HepG2 (cell line): Measurements from ENCODE around the gene RNASE12. TPM values are rescaled to one million over a fixed set of nuclear protein-coding genes. Genes with fewer than 3 reads are reported as not detected.
"Not testable (repeated sequence)": the region's sequence is repeated elsewhere in the genome, so short reads cannot be mapped to it uniquely, and the experiment has no call there.

ENCODE experiments used
- ATAC-seq: fragments of 200-7000 bp; cut with Tn5 transposase; 3 replicates; pipeline ENCODE4 v1.9.1; 2020; ENCODE audit warnings: mild to moderate bottlenecking, moderate library complexity
- BruUV-seq: library from RNA; stranded (reverse); fragments of 400-500 nt; replicated peaks from 2 replicates; lab custom pipeline; 2021; lab: Mats Ljungman, UMichigan
- CTCF ChIA-PET: fragments of 300-600 bp; formaldehyde crosslinking; extraction: SDS; loops from one replicate; lab custom pipeline; 2021; ENCODE audit warnings: low total read pairs, inconsistent platforms, low intra/inter-chr PET ratio; lab: Yijun Ruan, JAX
- POLR2A ChIA-PET: fragments of 350-600 bp; sonication (Branson Sonifier 250); formaldehyde crosslinking; loops from one replicate; lab custom pipeline; 2020; ENCODE audit warnings: antibody characterized with exemption, inconsistent platforms; lab: Yijun Ruan, JAX
- DNase-seq: peaks from one replicate; pipeline ENCODE4 v3.0.0-alpha.2; 2015; ENCODE audit warnings: low spot score
- FAIRE-seq: peaks from 3 replicates; lab custom pipeline; 2011; peaks lifted over from hg19 to GRCh38; lab: Jason Lieb, UNC
- H2AFZ ChIP-seq: one replicate; pipeline ENCODE4 v1.6.1; 2011; ENCODE audit warnings: low read length, inconsistent platforms
- H3K27ac ChIP-seq: fragments of 300-600 bp; 3 replicates; pipeline ENCODE4 v1.8.0; 2011; ENCODE audit warnings: mixed run types, mild to moderate bottlenecking, mixed read lengths, low read length, inconsistent platforms; ENCODE audit not compliant: insufficient read depth; ENCODE audit errors: extremely low read length
- H3K27me3 ChIP-seq, 2 experiments: fragments of 200-600 bp in 1 of 2; 2 replicates in 1 of 2; 3 replicates in 1 of 2; pipeline versions ENCODE4 v1.6.0 to v1.8.0; 2011; ENCODE audit warnings: low read length in 2 of 2, mild to moderate bottlenecking in 2 of 2, moderate library complexity in 2 of 2, inconsistent platforms in 1 of 2; ENCODE audit not compliant: insufficient read depth in 2 of 2, control insufficient read depth in 1 of 2
- H3K36me3 ChIP-seq, 2 experiments: fragments of 200-600 bp in 1 of 2; replicated peaks in 1 of 2; 2 replicates in 1 of 2; 3 replicates in 1 of 2; pipeline versions ENCODE4 v1.5.1 to v1.8.0; 2011; ENCODE audit warnings: low read length in 2 of 2, inconsistent platforms in 1 of 2; ENCODE audit not compliant: insufficient read depth in 2 of 2, control insufficient read depth in 1 of 2
- H3K4me1 ChIP-seq: 2 replicates; pipeline ENCODE4 v1.5.1; 2012; ENCODE audit warnings: low read length, inconsistent platforms; ENCODE audit not compliant: insufficient read depth
- H3K4me2 ChIP-seq: 2 replicates; pipeline ENCODE4 v1.6.0; 2011; ENCODE audit warnings: low read depth, low read length, inconsistent platforms
- H3K4me3 ChIP-seq, 3 experiments: fragments of 200-600 bp in 1 of 3; sonication (generic), shearing (Covaris generic) in 1 of 3; replicated peaks in 1 of 3; 2 replicates each; pipeline ENCODE4 v1.5.1; 2011 to 2016; ENCODE audit warnings: low read length in 3 of 3, inconsistent platforms in 2 of 3, low read depth in 2 of 3, mild to moderate bottlenecking in 2 of 3, control low read depth in 1 of 3, mixed read lengths in 1 of 3; ENCODE audit not compliant: insufficient read depth in 1 of 3
- H3K79me2 ChIP-seq: one replicate; pipeline ENCODE4 v1.6.1; 2011; ENCODE audit warnings: low read length, inconsistent platforms; ENCODE audit not compliant: insufficient read depth
- H3K9ac ChIP-seq: 2 replicates; pipeline ENCODE4 v1.6.0; 2011; ENCODE audit warnings: mild to moderate bottlenecking, low read depth, low read length, inconsistent platforms; ENCODE audit not compliant: insufficient read depth
- H3K9me3 ChIP-seq: 2 replicates; pipeline ENCODE4 v1.5.1; 2012; ENCODE audit warnings: mild to moderate bottlenecking, low read length
- H4K20me1 ChIP-seq: 2 replicates; pipeline ENCODE4 v1.6.0; 2011; ENCODE audit warnings: inconsistent platforms, mild to moderate bottlenecking, low read length, moderate library complexity; ENCODE audit not compliant: insufficient read depth
- CEBPG ChIP-seq: IDR thresholded peaks from 2 replicates; pipeline ENCODE4 v1.6.1; 2016
- MTF1 ChIP-seq: sonication (generic); formaldehyde crosslinking; IDR thresholded peaks from 2 replicates; pipeline ENCODE4 v1.5.0; 2020; ENCODE audit warnings: missing genetic modification reagents
- NR2F1 ChIP-seq, 2 experiments: fragments of 450-650 bp in 1 of 2; formaldehyde crosslinking in 1 of 2; IDR thresholded peaks; 2 replicates each; pipeline versions ENCODE4 v1.5.0 to v1.6.1; 2016 to 2020; ENCODE audit warnings: mild to moderate bottlenecking in 1 of 2, missing compliant biosample characterization in 1 of 2, missing genetic modification reagents in 1 of 2, moderate library complexity in 1 of 2
- SKI ChIP-seq: fragments of 450-650 bp; IDR thresholded peaks from one replicate; pipeline ENCODE4 v1.6.1; 2018; ENCODE audit warnings: mild to moderate bottlenecking; ENCODE audit not compliant: partially characterized antibody
- TBX2 ChIP-seq: sonication (generic); formaldehyde crosslinking; IDR thresholded peaks from 2 replicates; pipeline ENCODE4 v1.5.0; 2020; ENCODE audit warnings: missing genetic modification reagents, mild to moderate bottlenecking, borderline replicate concordance
- TCF7 ChIP-seq: sonication (generic); IDR thresholded peaks from 2 replicates; pipeline ENCODE4 v1.6.1; 2016; ENCODE audit warnings: antibody characterized with exemption, low read depth
- TCF7L2 ChIP-seq: IDR thresholded peaks from 2 replicates; pipeline ENCODE4 v1.6.1; 2011; ENCODE audit warnings: mild to moderate bottlenecking, low read depth, low read length, moderate library complexity
- ZBTB21 ChIP-seq: sonication (generic); formaldehyde crosslinking; IDR thresholded peaks from 2 replicates; pipeline ENCODE4 v1.4.0; 2020; ENCODE audit warnings: missing genetic modification reagents
- ZFX ChIP-seq: sonication (generic); formaldehyde crosslinking; IDR thresholded peaks from 2 replicates; pipeline ENCODE4 v1.4.0; 2020; ENCODE audit warnings: mild to moderate bottlenecking, low read depth, missing genetic modification reagents, moderate library complexity
- ZNF207 ChIP-seq: fragments of 450-650 bp; IDR thresholded peaks from 2 replicates; pipeline ENCODE4 v1.6.1; 2016; ENCODE audit warnings: antibody characterized with exemption, borderline replicate concordance
- WGBS: methylation state at CpG from one replicate; pipeline ENCODE4 v1.1.6; 2017; ENCODE audit warnings: low lambda C conversion rate; 5-methylcytosine and 5-hydroxymethylcytosine counted together
- in situ Hi-C: cut with HindIII; loops from 2 replicates; pipeline ENCODE4 v1.10.0; 2017; ENCODE audit warnings: low pct_unique_long_range_greater_than_20kb; ENCODE audit not compliant: extremely low pct_ligation_motif_present
- intact Hi-C: fragments of 100-400 bp; cut with micrococcal nuclease; formaldehyde crosslinking; loops from one replicate; pipeline ENCODE4 v1.10.0; 2022; ENCODE audit not compliant: unreplicated experiment
- polyA plus RNA-seq, 8 experiments: library from polyadenylated mRNA; depleted of rRNA in 3 of 8; stranded (reverse) in 7 of 8; unstranded in 1 of 8; fragments of >200 nt; fragmentation: Illumina TruSeq in 4 of 8; extraction: Trizol in 4 of 8; gene quantifications; 2 replicates each; pipeline versions ENCODE4 v1.2.1 to v1.2.3, GENCODE V29; 2011 to 2016; ENCODE audit warnings: low read depth in 4 of 8, missing spikeins in 1 of 8, mixed read lengths in 1 of 8; ENCODE audit not compliant: insufficient read depth in 1 of 8
- total RNA-seq, 5 experiments: library from RNA; depleted of rRNA; stranded (reverse); fragments of >200 nt; fragmentation: Illumina TruSeq; extraction: Trizol; gene quantifications; 2 replicates each; pipeline ENCODE4 v1.2.3, GENCODE V29; 2016; ENCODE audit warnings: low read depth in 1 of 5
- TF ChIP-seq, protein P1 (sequence below): sonication (generic); formaldehyde crosslinking; IDR thresholded peaks from 2 replicates; pipeline ENCODE4 v1.5.1; 2020; ENCODE audit warnings: missing genetic modification reagents, mild to moderate bottlenecking, borderline replicate concordance
- TF ChIP-seq, protein P2 (sequence below): sonication (generic); formaldehyde crosslinking; IDR thresholded peaks from 2 replicates; pipeline ENCODE4 v1.4.0; 2020; ENCODE audit warnings: missing genetic modification reagents, mild to moderate bottlenecking, borderline replicate concordance
- TF ChIP-seq, protein P3 (sequence below): sonication (generic); formaldehyde crosslinking; IDR thresholded peaks from 2 replicates; pipeline ENCODE4 v1.4.0; 2020; ENCODE audit warnings: mild to moderate bottlenecking, missing genetic modification reagents
- TF ChIP-seq, protein P4 (sequence below): sonication (generic); formaldehyde crosslinking; IDR thresholded peaks from 2 replicates; pipeline ENCODE4 v1.5.0; 2020; ENCODE audit warnings: mild to moderate bottlenecking, missing genetic modification reagents, borderline replicate concordance

Gene RNASE12
- total and polyA plus RNA-seq, 2 of the 13 experiments (the other 11 are each of a cell fraction or from before 2014, with no cell fraction given): not detected

DNA sequence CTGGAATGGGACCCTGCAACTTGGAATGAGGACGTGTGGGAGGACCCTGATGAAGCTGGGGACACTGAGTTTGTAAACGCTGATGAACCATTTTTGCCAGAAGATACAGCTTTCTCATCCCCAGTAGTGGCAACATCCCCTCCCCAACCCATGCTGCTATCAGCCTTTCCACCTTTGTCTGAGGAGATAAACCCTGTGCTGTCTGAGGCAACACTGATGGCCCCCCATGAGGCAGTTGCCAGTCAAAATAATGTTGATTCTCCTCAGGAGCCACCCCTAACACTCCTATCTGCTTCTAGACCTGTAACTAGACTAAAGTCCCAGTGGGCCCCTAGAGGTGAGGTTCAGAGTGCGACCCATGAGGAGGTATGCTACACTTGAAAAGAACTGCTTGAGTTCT lies 22.8 kb downstream of the RNASE12 start:
- Histone ChIP-seq H3K27me3 (no peaks in the 10 kb centered on the region), H3K79me2 (no peaks in the 10 kb centered on the region), H3K4me2 (no peak overlapping the region), H4K20me1 (no peaks in the 10 kb centered on the region), H3K9me3 (no peaks in the 10 kb centered on the region), H3K4me3 (no peak overlapping the region), H2AFZ (no peak overlapping the region), H3K36me3 (no peaks in the 10 kb centered on the region), H3K9ac (no peak overlapping the region), H3K4me1 (no peaks in the 10 kb centered on the region), H3K27ac (no peak overlapping the region)
- no peak for ATAC-seq
- in situ Hi-C loops (no loop called here), intact Hi-C loops (no loop called here)
- FAIRE-seq: no peak
- WGBS: 8% methylated on average over 3 of the region's 3 CpGs
- POLR2A ChIA-PET: no interaction called here
- TF ChIP-seq SKI (no peak), NR2F1 (CRISPR knock-in tag; IDR thresholded peaks at IDR 0.05) (no peak), ZNF207 (no peak), TCF7 (no peak), CEBPG (no peak), TBX2 (CRISPR knock-in tag) (no peak), TCF7L2 (no peak), ZFX (CRISPR knock-in tag) (no peak), MTF1 (CRISPR knock-in tag) (no peak), ZBTB21 (no peak)
- TF ChIP-seq, protein P1, sequence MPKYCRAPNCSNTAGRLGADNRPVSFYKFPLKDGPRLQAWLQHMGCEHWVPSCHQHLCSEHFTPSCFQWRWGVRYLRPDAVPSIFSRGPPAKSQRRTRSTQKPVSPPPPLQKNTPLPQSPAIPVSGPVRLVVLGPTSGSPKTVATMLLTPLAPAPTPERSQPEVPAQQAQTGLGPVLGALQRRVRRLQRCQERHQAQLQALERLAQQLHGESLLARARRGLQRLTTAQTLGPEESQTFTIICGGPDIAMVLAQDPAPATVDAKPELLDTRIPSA (CRISPR knock-in tag): no peak
- TF ChIP-seq, protein P2, sequence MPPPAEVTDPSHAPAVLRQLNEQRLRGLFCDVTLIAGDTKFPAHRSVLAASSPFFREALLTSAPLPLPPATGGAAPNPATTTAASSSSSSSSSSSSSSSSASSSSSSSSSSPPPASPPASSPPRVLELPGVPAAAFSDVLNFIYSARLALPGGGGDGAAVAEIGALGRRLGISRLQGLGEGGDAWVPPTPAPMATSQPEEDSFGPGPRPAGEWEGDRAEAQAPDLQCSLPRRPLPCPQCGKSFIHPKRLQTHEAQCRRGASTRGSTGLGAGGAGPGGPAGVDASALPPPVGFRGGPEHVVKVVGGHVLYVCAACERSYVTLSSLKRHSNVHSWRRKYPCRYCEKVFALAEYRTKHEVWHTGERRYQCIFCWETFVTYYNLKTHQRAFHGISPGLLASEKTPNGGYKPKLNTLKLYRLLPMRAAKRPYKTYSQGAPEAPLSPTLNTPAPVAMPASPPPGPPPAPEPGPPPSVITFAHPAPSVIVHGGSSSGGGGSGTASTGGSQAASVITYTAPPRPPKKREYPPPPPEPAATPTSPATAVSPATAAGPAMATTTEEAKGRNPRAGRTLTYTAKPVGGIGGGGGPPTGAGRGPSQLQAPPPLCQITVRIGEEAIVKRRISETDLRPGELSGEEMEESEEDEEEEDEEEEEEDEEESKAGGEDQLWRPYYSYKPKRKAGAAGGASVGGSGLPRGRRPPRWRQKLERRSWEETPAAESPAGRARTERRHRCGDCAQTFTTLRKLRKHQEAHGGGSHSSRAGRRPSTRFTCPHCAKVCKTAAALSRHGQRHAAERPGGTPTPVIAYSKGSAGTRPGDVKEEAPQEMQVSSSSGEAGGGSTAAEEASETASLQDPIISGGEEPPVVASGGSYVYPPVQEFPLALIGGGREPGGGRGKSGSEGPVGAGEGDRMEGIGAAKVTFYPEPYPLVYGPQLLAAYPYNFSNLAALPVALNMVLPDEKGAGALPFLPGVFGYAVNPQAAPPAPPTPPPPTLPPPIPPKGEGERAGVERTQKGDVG: no peak
- TF ChIP-seq, protein P3, sequence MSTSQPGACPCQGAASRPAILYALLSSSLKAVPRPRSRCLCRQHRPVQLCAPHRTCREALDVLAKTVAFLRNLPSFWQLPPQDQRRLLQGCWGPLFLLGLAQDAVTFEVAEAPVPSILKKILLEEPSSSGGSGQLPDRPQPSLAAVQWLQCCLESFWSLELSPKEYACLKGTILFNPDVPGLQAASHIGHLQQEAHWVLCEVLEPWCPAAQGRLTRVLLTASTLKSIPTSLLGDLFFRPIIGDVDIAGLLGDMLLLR (CRISPR knock-in tag): no peak
- TF ChIP-seq, protein P4, sequence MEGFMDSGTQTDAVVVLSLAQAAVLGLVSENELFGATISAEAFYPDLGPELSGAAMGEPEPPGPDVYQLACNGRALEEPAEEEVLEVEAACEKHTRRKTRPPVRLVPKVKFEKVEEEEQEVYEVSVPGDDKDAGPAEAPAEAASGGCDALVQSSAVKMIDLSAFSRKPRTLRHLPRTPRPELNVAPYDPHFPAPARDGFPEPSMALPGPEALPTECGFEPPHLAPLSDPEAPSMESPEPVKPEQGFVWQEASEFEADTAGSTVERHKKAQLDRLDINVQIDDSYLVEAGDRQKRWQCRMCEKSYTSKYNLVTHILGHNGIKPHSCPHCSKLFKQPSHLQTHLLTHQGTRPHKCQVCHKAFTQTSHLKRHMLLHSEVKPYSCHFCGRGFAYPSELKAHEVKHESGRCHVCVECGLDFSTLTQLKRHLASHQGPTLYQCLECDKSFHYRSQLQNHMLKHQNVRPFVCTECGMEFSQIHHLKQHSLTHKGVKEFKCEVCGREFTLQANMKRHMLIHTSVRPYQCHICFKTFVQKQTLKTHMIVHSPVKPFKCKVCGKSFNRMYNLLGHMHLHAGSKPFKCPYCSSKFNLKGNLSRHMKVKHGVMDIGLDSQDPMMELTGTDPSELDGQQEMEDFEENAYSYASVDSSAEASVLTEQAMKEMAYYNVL (CRISPR knock-in tag): no peak
- no peak for DNase-seq
- CTCF ChIA-PET: no interaction called here
- no TSS peak for BruUV-seq

DNA sequence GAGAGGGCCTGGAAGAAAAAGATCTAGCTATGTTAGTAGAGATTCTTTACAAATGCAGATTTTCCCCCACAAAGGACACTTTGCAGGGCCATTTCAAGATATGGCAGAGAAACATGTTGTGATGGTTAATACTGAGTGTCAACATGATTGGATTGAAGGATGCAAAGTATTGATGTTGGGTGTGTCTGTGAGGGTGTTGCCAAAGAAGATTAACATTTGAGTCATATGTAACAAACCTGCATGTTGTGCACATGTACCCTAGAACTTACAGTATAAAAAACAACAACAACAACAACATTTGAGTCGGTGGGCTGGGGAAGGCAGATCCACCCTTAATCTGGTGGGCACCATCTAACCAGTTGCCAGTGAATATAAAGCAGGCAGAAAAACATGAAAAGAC lies 24.0 kb downstream of the RNASE12 start:
- H3K4me1 ChIP-seq, POLR2A ChIA-PET, DNase-seq, CTCF ChIA-PET, BruUV-seq, H4K20me1 ChIP-seq, ATAC-seq, H3K9ac ChIP-seq, intact Hi-C loops, H3K36me3 ChIP-seq, H3K9me3 ChIP-seq, H3K79me2 ChIP-seq, in situ Hi-C loops, H3K4me3 ChIP-seq, H3K27ac ChIP-seq, H3K4me2 ChIP-seq, H3K27me3 ChIP-seq, H2AFZ ChIP-seq, FAIRE-seq: not testable (repeated sequence)
- 0% methylated on average over 1 of the region's 1 CpG for WGBS
